ENCODE results near the gene JAM2.

GRCh38 chr21:25649146-25649545, 10.1 kb downstream of the JAM2 start:
- TF ChIP-seq POLR2AphosphoS5 (IDR thresholded peaks at IDR 0.05; ENCODE audit: insufficient read depth in 1 of 2, low read depth in 1 of 2): no peak
- TF ChIP-seq CTCF (IDR thresholded peaks at IDR 0.05): no peak

Data from vagina (tissue), 2 donors.